AG04450 (cell line): ENCODE results near the gene WNT7A. TPM values are rescaled to one million over a fixed set of nuclear protein-coding genes. Genes with fewer than 3 reads are reported as not detected.

Experiments used
- CTCF ChIA-PET: fragments of 300-600, 350-600 bp; formaldehyde crosslinking; extraction: SDS; loops from one replicate; lab custom pipeline; 2022; ENCODE audit warnings: antibody characterized with exemption, inconsistent platforms; lab: Charles Lee
- POLR2A ChIA-PET: fragments of 350-600 bp; formaldehyde crosslinking; extraction: SDS; loops from one replicate; lab custom pipeline; 2021; ENCODE audit warnings: antibody characterized with exemption, inconsistent platforms; lab: Yijun Ruan, JAX
- DNase-seq: peaks from one replicate; pipeline ENCODE4 v3.0.0-alpha.2; 2011; ENCODE audit warnings: low read depth, low spot score
- H3K27ac ChIP-seq: one replicate; pipeline ENCODE4 v1.5.1; 2012; ENCODE audit warnings: low read depth, low read length, control low read depth
- H3K27me3 ChIP-seq: one replicate; pipeline ENCODE4 v1.6.0; 2012; ENCODE audit warnings: low read length; ENCODE audit not compliant: control insufficient read depth, insufficient read depth
- H3K4me3 ChIP-seq: 2 replicates; pipeline ENCODE4 v1.5.1; 2011; ENCODE audit warnings: mild to moderate bottlenecking, low read depth, low read length, control low read depth
- H3K9me3 ChIP-seq: 2 replicates; pipeline ENCODE4 v1.5.1; 2012; ENCODE audit warnings: low read length; ENCODE audit not compliant: control insufficient read depth, insufficient read depth
- polyA plus RNA-seq: library from polyadenylated mRNA; depleted of rRNA; stranded (reverse); fragments of >200 nt; gene quantifications from 2 replicates; pipeline ENCODE4 v1.2.3, GENCODE V29; 2011
- TF ChIP-seq, protein P1 (sequence below): IDR thresholded peaks from 2 replicates; pipeline ENCODE4 v1.5.1; 2011; ENCODE audit warnings: low read depth, low read length, control low read depth, inconsistent platforms

WNT7A gene
- polyA plus RNA-seq, 1 experiment = not detected

DNA sequence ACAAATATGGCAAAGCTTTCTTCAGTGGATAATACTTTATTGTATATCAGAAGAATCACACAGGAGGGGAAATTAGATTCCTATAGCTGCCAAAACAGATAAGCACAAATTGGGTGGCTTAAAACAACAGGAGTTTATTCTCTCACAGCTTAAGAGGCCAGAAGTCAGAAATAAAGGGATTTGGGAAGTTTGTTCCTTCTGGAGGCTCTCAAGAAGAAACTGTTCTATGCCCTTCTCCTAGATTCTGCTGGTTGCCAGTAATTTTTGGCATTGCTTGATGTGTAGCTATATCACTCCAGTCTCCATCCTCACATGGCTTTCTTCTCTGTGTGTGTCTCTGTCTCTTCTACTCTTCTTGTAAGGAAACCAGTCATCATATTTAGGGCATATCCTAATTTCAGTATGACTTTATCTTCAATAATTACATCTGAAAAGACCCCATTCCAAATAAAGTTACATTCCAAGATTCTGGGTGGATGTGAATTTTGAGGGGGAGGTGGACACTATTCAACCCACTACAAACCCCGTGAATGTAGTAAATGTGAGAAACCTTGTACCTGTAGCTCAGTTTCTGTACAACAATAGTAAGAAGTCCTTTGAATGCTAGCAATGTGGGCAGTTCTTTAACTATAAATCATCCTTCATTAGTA lies 22.2 kb upstream of the WNT7A start:
- DNase-seq = no peak
- POLR2A ChIA-PET = no interaction called here
- H3K4me3 ChIP-seq = no peak overlapping the region
- no peaks in the 10 kb centered on the region for H3K27me3 ChIP-seq
- peaks cover 13% of the 10 kb centered on the region for H3K9me3 ChIP-seq
- no peak overlapping the region for H3K27ac ChIP-seq
- CTCF ChIA-PET = interaction anchor here (0.6 to 1.8 kb wide), 2 partner anchors 212 to 591 kb away, joined by 3 to 7 read pairs; no protein-coding TSS in a partner anchor
- TF ChIP-seq, protein P1, sequence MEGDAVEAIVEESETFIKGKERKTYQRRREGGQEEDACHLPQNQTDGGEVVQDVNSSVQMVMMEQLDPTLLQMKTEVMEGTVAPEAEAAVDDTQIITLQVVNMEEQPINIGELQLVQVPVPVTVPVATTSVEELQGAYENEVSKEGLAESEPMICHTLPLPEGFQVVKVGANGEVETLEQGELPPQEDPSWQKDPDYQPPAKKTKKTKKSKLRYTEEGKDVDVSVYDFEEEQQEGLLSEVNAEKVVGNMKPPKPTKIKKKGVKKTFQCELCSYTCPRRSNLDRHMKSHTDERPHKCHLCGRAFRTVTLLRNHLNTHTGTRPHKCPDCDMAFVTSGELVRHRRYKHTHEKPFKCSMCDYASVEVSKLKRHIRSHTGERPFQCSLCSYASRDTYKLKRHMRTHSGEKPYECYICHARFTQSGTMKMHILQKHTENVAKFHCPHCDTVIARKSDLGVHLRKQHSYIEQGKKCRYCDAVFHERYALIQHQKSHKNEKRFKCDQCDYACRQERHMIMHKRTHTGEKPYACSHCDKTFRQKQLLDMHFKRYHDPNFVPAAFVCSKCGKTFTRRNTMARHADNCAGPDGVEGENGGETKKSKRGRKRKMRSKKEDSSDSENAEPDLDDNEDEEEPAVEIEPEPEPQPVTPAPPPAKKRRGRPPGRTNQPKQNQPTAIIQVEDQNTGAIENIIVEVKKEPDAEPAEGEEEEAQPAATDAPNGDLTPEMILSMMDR = no peak

DNA sequence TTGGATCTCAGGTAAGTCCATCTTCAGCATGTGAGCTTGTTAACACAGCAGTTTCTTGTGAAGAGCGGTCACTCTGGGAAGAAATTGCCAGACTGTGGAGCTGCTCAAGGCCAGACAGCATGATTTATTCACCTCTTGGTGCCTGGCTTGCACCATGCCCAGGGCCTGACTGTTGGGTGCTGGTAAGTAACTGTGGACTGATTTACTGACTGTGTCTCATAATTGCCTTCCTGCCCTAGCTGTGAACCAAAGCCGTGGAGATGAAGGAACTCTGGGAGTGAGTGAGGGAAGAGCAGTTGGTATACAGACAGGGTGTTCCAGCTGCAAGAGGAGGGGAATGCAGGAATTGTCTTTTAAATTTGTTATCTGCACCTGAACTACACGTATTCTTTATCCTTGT lies 18.5 kb upstream of the WNT7A start:
- TF ChIP-seq, protein P1 = no peak
- H3K27ac ChIP-seq = no peak overlapping the region
- DNase-seq = no peak
- ChIA-PET POLR2A (no interaction called here), CTCF (no interaction called here)
- no peak overlapping the region for H3K4me3 ChIP-seq
- peaks cover 13% of the 10 kb centered on the region for H3K27me3 ChIP-seq
- H3K9me3 ChIP-seq = peaks cover 16% of the 10 kb centered on the region

DNA sequence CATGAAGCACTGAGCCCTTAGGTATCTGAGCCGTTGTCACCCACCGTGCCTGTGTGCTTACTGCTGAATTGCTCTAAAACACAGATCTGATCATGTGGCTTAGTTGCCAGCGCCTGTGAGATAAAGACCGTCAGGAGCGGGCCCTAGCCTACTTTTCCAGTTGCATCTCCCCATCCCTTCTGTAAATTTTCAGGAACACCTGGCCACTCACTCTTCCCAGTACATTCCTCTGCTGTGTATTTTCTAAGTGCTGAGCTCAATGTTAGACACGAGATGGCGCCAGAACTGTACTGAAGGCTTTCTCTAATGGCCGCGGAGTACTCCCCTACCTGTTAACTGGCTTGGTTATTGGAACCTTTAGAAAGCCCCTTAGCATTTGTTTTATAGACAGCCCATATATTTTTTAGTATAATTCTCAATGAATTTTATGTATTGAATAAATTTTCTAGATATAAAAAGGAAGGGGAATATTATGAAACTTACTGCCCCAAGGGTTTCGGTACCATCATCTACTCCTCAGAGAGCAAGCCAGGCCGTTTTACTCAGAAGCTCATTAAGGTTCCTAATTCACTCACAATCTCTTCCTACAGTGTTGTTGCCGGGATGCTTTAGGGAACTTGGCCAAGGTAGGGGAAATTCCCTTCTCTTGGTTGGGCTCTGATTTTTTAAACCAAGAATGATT lies 16.7 kb upstream of the WNT7A start:
- H3K9me3 ChIP-seq = peaks cover 16% of the 10 kb centered on the region
- CTCF ChIA-PET = interaction anchor here (0.6 to 2.7 kb wide), 28 partner anchors 8 to 1025 kb away, joined by 3 to 23 read pairs (median 3); partner anchors contain the start of genes CHCHD4, LSM3, TMEM43 and XPC
- H3K27ac ChIP-seq = no peak overlapping the region
- TF ChIP-seq, protein P1 = peak; percentile 82
- DNase-seq = peak; percentile 20
- H3K4me3 ChIP-seq = no peak overlapping the region
- POLR2A ChIA-PET = interaction anchor here (1.0 to 1.3 kb wide), 3 partner anchors 228 to 282 kb away, joined by 3 to 5 read pairs (median 3); partner anchors contain the start of genes CHCHD4, LSM3, TMEM43 and XPC
- peaks cover 13% of the 10 kb centered on the region for H3K27me3 ChIP-seq

DNA sequence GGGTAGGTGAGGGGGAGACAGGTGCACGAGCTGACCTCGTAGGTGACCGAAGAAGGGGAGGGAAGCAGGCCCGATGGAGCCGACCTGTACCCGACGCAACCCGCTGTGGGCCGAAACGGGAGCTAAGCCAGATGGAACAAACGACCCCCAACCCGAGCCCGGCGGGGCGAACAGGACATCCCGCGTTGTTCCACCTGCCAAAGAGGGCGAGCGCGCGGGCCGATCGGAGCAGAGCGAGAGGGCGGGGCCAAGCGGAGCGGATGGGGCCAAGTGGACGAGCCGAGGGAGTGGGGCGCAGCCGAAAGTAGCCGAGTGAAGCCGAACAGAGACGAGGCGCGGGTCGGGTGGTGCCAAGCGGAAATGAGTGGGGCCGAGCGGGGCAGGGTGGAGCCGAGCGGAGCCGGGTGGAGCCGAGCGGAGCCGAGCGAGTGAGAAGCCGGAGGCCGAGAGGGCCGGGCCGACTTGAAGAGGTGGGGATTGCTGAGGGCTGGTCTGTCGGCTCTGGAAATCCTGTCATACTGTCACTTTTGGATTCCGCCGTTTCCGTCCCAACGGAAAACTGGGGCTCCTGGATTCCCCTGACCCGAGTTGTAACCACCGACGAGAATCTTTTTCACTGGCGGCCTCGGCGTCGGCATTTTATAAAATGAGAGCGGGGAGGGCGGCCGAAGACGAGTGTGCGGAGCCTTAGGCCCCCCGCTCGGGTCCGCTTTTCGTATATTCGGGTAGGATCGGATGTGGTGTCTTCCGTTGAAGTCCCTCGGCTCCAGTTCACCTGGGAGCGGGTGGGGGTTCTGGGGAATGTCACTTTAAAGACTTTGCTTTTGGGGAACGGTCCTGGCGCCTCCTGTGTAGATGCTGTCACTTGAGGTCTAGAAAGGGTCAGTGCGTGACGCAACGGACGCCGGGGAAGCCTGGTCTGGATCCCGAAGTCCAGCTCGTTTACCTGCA lies 15.6 kb upstream of the WNT7A start:
- CTCF ChIA-PET = interaction anchor here (0.6 to 2.7 kb wide), 8 partner anchors 219 to 1026 kb away, joined by 3 to 23 read pairs (median 8); partner anchors contain the start of genes CHCHD4 and TMEM43
- H3K9me3 ChIP-seq = peaks cover 16% of the 10 kb centered on the region
- no peak overlapping the region for H3K27ac ChIP-seq
- TF ChIP-seq, protein P1 = no peak
- POLR2A ChIA-PET = interaction anchor here (1.1 kb wide), 1 partner anchor 283 kb away, joined by 5 read pairs; the partner anchor contains the start of genes LSM3 and XPC
- peak overlapping the region; percentile 62 for H3K4me3 ChIP-seq
- peak; percentile 44 for DNase-seq
- peaks cover 13% of the 10 kb centered on the region for H3K27me3 ChIP-seq
